ENCODE data around the gene DMBX1. TPM values are rescaled to one million over a fixed set of nuclear protein-coding genes. Genes with fewer than 3 reads are reported as not detected.

The DMBX1 gene
- total and polyA plus RNA-seq, 2 of the 13 experiments (the other 11 are each of a cell fraction or from before 2014, with no cell fraction given): not detected

- H3K4me2 ChIP-seq (ENCODE audit: low read depth, low read length): no peak overlapping the region
- WGBS (ENCODE audit: low lambda C conversion rate): 19% methylated on average over 5 of the region's 6 CpGs
- ChIA-PET POLR2A (no interaction called here), CTCF (ENCODE audit: low intra/inter-chr PET ratio, low total read pairs) (interaction anchor here (0.9 kb wide), 1 partner anchor 79 kb away, joined by 3 read pairs; no protein-coding TSS in a partner anchor)
- no peak for DNase-seq (ENCODE audit: low spot score)
- no peak overlapping the region for H3K9ac ChIP-seq (ENCODE audit: insufficient read depth, low read depth, low read length)
- no peaks in the 10 kb centered on the region for H3K79me2 ChIP-seq (ENCODE audit: insufficient read depth, low read length)
- H3K4me3 ChIP-seq (replicated peaks in 1 of 3; ENCODE audit: insufficient read depth in 1 of 3, low read depth in 2 of 3, low read length in 3 of 3): no peak overlapping the region
- no peak for ATAC-seq
- H3K9me3 ChIP-seq (ENCODE audit: low read length): no peaks in the 10 kb centered on the region
- TF ChIP-seq SRSF1 (optimal IDR thresholded peaks at IDR 0.05; ENCODE audit: low read depth, low read length) (no peak), ZNF17 (CRISPR knock-in tag; IDR thresholded peaks at IDR 0.05) (no peak), ZBTB1 (CRISPR knock-in tag; IDR thresholded peaks at IDR 0.05; ENCODE audit: borderline replicate concordance) (no peak), NKX3-1 (CRISPR knock-in tag; IDR thresholded peaks at IDR 0.05) (no peak), NFRKB (IDR thresholded peaks at IDR 0.05) (no peak), SMAD3 (CRISPR knock-in tag; IDR thresholded peaks at IDR 0.05) (no peak), STAT5B (CRISPR knock-in tag; IDR thresholded peaks at IDR 0.05) (no peak), PAWR (CRISPR knock-in tag; IDR thresholded peaks at IDR 0.05; ENCODE audit: borderline replicate concordance) (no peak), ZNF781 (CRISPR knock-in tag; IDR thresholded peaks at IDR 0.05; ENCODE audit: borderline replicate concordance, not compliant biosample characterization) (no peak), KAT8 (CRISPR knock-in tag; IDR thresholded peaks at IDR 0.05) (no peak), HNF4G (IDR thresholded peaks at IDR 0.05; ENCODE audit: borderline replicate concordance, low read depth, low read length) (no peak), HNF4G (CRISPR knock-in tag; IDR thresholded peaks at IDR 0.05; ENCODE audit: borderline replicate concordance, low read depth) (no peak), SRSF4 (IDR thresholded peaks at IDR 0.05; ENCODE audit: low read depth, low read length, poor library complexity, severe bottlenecking) (no peak), ZNF776 (CRISPR knock-in tag; IDR thresholded peaks at IDR 0.05) (no peak), ZNF687 (CRISPR knock-in tag; IDR thresholded peaks at IDR 0.05) (no peak), ZBTB34 (CRISPR knock-in tag; IDR thresholded peaks at IDR 0.05) (no peak), ZNF562 (CRISPR knock-in tag; IDR thresholded peaks at IDR 0.05; ENCODE audit: borderline replicate concordance) (no peak)
- FAIRE-seq: no peak
- H4K20me1 ChIP-seq (ENCODE audit: insufficient read depth, low read length): no peaks in the 10 kb centered on the region
- intact Hi-C loops (cut with micrococcal nuclease; ENCODE audit: unreplicated experiment) (no loop called here), in situ Hi-C loops (cut with HindIII; ENCODE audit: extremely low pct_ligation_motif_present, low pct_unique_long_range_greater_than_20kb) (loop anchor here (5.0 kb wide), 1 partner anchor 78 kb away; no protein-coding TSS in a partner anchor)
- no TSS peak for BruUV-seq (replicated peaks)
- peaks cover 10 to 87% of the 10 kb centered on the region in 2 experiments for H3K27me3 ChIP-seq (ENCODE audit: control insufficient read depth in 1 of 2, insufficient read depth in 2 of 2, low read length in 2 of 2)
- H2AFZ ChIP-seq (ENCODE audit: low read length): no peak overlapping the region
- no peaks in the 10 kb centered on the region for H3K36me3 ChIP-seq (replicated peaks in 1 of 2; ENCODE audit: control insufficient read depth in 1 of 2, insufficient read depth in 2 of 2, low read length in 2 of 2)
- no peak overlapping the region for H3K27ac ChIP-seq (ENCODE audit: extremely low read length, insufficient read depth, low read length)
- H3K4me1 ChIP-seq (ENCODE audit: insufficient read depth, low read length): no peaks in the 10 kb centered on the region
Observed at GRCh38 chr1:46449223-46450159, 40.1 kb upstream of the DMBX1 start.
